Testis (tissue), 2 donors: ENCODE data around the gene PIEZO2.

Source experiments
- POLR2A ChIP-seq: fragments of 450-650 bp; IDR thresholded peaks from one replicate; pipeline ENCODE4 v1.6.1; 2017; ENCODE audit warnings: antibody characterized with exemption, mild to moderate bottlenecking, moderate library complexity
- TF ChIP-seq, protein P1 (sequence below), 3 experiments: fragments of 450-650 bp in 2 of 3; fragments of 200-600 bp in 1 of 3; sonication (generic) in 1 of 3; IDR thresholded peaks; one replicate each; pipeline ENCODE4 v1.5.1; 2016 to 2019; ENCODE audit warnings: antibody characterized with exemption in 3 of 3, mild to moderate bottlenecking in 2 of 3, moderate library complexity in 1 of 3

DNA sequence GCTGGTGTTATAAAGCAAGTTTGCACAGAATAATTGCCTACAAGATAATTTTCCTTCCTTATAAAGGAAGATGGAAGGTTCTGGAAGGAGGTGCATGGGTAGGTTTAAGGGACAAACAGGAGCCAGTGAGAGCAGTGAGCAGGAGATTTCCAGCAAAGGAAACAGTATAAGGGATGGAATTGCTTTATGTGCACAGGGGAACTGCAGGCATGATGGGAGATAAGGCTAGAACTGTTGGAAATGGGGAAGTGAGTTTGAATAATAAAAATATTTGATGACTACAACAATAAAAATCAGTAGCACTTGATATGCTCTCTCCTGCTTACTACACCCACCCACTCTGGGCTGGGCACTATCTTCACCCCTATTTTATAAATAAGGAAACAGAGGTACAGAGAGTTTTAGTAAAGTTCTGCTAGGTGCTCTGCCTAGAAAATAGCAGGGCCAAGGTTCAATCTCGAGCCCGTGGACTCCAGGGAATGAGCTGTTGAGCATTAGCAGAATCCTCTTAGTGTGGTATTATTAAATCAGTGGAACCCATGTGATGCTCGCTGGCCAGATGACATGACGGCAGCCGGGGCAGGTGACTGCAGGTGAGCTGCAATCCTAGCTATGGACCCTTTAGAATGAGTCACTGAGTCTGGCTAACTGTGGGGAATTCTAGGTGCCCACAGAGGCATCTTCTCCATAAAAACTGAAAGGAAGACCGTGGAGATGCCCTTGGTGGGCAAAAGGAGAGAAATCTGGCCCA, 302.5 kb downstream of the PIEZO2 start:
- TF ChIP-seq, protein P1, sequence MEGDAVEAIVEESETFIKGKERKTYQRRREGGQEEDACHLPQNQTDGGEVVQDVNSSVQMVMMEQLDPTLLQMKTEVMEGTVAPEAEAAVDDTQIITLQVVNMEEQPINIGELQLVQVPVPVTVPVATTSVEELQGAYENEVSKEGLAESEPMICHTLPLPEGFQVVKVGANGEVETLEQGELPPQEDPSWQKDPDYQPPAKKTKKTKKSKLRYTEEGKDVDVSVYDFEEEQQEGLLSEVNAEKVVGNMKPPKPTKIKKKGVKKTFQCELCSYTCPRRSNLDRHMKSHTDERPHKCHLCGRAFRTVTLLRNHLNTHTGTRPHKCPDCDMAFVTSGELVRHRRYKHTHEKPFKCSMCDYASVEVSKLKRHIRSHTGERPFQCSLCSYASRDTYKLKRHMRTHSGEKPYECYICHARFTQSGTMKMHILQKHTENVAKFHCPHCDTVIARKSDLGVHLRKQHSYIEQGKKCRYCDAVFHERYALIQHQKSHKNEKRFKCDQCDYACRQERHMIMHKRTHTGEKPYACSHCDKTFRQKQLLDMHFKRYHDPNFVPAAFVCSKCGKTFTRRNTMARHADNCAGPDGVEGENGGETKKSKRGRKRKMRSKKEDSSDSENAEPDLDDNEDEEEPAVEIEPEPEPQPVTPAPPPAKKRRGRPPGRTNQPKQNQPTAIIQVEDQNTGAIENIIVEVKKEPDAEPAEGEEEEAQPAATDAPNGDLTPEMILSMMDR (IDR thresholded peaks at IDR 0.05): no peak
- no peak for TF ChIP-seq POLR2A
